Upper lobe of right lung (tissue), 1 donor: ENCODE data around the gene SLC9A3. TPM values are rescaled to one million over a fixed set of nuclear protein-coding genes. Genes with fewer than 3 reads are reported as not detected.

Experiments used
- ATAC-seq: fragments of 200-7000 bp; cut with Tn5 transposase; one replicate; pipeline ENCODE4 v1.9.1; 2020; ENCODE audit warnings: mild to moderate bottlenecking, moderate library complexity
- DNase-seq: peaks from one replicate; pipeline ENCODE4 v3.0.0-alpha.2; 2020
- H3K27ac ChIP-seq: fragments of 200-600 bp; one replicate; pipeline ENCODE4 v1.8.0; 2022
- H3K27me3 ChIP-seq: fragments of 200-600 bp; one replicate; pipeline ENCODE4 v1.8.0; 2022; ENCODE audit warnings: mild to moderate bottlenecking
- H3K36me3 ChIP-seq: fragments of 200-600 bp; one replicate; pipeline ENCODE4 v1.8.0; 2022
- H3K4me1 ChIP-seq: fragments of 200-600 bp; one replicate; pipeline ENCODE4 v1.8.0; 2022
- H3K4me3 ChIP-seq: fragments of 200-600 bp; one replicate; pipeline ENCODE4 v1.8.0; 2022; ENCODE audit warnings: mild to moderate bottlenecking
- H3K9me3 ChIP-seq: fragments of 200-600 bp; one replicate; pipeline ENCODE4 v1.8.0; 2022
- intact Hi-C: fragments of 100-400 bp; cut with DNase I; formaldehyde crosslinking; loops from one replicate; pipeline ENCODE4 v1.11.0; 2022
- total RNA-seq: library from RNA; stranded (reverse); fragmentation: NEBNext Ultra II Directional; extraction: Animal tissue kit (Norgen Biotek cat#: 25700); gene quantifications from one replicate; pipeline ENCODE4 v1.2.1, GENCODE V29; 2021
- TF ChIP-seq, protein P1 (sequence below): fragments of 200-600 bp; IDR thresholded peaks from one replicate; pipeline ENCODE4 v1.8.0; 2022; ENCODE audit warnings: antibody characterized with exemption
- donor health status: DM: no; HTN: yes; CAD: no; lungs with severe emphysema.

SLC9A3 gene
- total RNA-seq, 1 donor from 2014 or later: 1.0 TPM

DNA sequence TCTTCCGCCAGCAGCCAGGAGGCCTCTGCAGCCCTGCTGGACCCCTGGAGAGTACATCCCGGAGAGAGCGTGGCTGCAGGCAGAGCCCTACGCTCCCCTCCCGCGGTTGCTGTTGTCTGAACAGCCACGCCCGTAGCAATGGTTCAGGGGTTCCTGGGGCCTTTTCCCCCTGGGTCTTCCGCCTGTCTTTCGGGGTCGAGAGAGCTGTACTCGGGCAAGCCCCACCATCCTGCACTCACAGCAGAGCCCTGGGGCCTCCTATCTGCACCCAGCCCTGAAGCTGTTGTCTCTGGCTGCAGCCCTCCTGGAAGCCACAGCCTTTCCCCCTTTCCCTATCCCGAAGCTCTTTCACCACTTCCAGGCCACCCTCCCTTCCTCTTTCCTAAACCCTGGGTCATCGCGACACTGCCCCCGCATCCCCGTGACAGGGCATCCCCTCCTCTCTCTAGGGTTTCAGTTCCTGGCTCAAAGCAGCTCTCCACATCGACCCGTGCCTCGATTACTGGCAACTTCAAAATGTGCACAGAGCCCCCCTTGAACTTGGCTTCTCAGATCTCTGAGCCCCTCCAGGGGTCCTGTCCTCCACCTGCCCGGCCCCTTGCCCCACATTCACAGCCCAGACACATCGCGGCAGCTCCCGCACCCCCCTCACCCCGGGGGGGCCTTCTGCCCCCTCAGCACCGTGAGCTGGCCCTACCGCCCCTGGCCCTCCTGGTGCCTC, 44.0 kb upstream of the SLC9A3 start:
- H3K36me3 ChIP-seq: no peaks in the 10 kb centered on the region
- TF ChIP-seq, protein P1, sequence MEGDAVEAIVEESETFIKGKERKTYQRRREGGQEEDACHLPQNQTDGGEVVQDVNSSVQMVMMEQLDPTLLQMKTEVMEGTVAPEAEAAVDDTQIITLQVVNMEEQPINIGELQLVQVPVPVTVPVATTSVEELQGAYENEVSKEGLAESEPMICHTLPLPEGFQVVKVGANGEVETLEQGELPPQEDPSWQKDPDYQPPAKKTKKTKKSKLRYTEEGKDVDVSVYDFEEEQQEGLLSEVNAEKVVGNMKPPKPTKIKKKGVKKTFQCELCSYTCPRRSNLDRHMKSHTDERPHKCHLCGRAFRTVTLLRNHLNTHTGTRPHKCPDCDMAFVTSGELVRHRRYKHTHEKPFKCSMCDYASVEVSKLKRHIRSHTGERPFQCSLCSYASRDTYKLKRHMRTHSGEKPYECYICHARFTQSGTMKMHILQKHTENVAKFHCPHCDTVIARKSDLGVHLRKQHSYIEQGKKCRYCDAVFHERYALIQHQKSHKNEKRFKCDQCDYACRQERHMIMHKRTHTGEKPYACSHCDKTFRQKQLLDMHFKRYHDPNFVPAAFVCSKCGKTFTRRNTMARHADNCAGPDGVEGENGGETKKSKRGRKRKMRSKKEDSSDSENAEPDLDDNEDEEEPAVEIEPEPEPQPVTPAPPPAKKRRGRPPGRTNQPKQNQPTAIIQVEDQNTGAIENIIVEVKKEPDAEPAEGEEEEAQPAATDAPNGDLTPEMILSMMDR: no peak
- peak; percentile 21 for ATAC-seq
- no peak for DNase-seq
- intact Hi-C loops: no loop called here
- no peak overlapping the region for H3K27ac ChIP-seq
- no peaks in the 10 kb centered on the region for H3K9me3 ChIP-seq
- no peaks in the 10 kb centered on the region for H3K4me1 ChIP-seq
- peaks cover 58% of the 10 kb centered on the region for H3K27me3 ChIP-seq
- H3K4me3 ChIP-seq: no peak overlapping the region

DNA sequence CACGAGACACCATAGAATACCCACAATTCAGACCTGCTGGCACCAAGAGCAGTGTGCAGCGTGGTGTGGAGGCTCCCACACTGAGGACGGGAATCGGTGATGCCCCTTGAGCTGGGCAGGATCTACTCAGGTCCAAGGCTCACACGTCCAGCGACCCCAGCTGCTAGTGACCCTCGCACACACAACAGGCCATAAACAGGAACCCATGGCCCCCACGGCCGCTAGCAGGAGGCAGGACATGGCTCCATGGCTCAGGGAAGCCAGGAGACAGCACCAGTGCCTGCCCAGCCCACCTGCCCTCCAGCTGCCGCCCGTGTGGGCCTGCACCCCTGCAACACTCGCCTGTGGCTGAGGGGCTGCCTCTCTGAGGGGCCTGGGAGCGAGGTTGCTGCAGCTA, 43.4 kb upstream of the SLC9A3 start:
- intact Hi-C loops: no loop called here
- TF ChIP-seq, protein P1: no peak
- H3K36me3 ChIP-seq: no peaks in the 10 kb centered on the region
- DNase-seq (no peak), ATAC-seq (peak; percentile 10)
- H3K9me3 ChIP-seq: no peaks in the 10 kb centered on the region
- no peak overlapping the region for H3K27ac ChIP-seq
- peaks cover 58% of the 10 kb centered on the region for H3K27me3 ChIP-seq
- H3K4me1 ChIP-seq: no peaks in the 10 kb centered on the region
- no peak overlapping the region for H3K4me3 ChIP-seq

DNA sequence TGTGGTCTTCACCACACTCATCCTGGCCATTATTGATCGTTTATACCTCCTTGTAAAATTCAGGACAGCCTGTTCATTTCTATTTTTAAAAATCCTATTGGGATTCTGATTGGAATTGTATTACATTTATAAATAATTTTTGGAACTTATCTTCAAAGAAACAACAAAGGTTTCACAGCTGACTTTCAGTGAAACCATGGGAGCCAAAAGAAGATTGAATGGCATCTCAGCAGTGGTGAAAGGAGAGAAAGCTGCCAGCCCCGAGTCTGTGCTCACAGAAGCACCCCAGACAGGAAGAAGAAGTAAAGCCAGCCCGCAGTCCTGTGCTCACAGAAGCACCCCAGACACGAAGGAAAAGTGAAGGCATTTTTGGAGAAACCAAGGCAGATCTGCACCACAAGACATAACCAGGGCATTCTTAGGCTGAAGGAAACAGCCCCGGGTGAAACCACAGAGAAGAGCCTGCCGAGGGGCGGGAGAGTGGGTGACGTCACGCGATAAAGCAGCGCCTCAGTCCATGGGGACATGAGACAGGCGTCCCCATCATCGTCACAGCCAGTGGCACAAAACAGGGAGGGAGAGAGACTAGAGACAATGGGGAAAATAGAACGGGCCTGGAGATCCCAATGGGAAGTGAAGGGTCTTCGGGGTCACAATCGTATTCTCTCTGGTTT, 42.5 kb upstream of the SLC9A3 start:
- DNase-seq (no peak), ATAC-seq (no peak)
- H3K36me3 ChIP-seq: no peaks in the 10 kb centered on the region
- peaks cover 54% of the 10 kb centered on the region for H3K27me3 ChIP-seq
- intact Hi-C loops: no loop called here
- no peak overlapping the region for H3K4me3 ChIP-seq
- TF ChIP-seq, protein P1: no peak
- H3K9me3 ChIP-seq: no peaks in the 10 kb centered on the region
- no peak overlapping the region for H3K27ac ChIP-seq
- H3K4me1 ChIP-seq: no peaks in the 10 kb centered on the region

DNA sequence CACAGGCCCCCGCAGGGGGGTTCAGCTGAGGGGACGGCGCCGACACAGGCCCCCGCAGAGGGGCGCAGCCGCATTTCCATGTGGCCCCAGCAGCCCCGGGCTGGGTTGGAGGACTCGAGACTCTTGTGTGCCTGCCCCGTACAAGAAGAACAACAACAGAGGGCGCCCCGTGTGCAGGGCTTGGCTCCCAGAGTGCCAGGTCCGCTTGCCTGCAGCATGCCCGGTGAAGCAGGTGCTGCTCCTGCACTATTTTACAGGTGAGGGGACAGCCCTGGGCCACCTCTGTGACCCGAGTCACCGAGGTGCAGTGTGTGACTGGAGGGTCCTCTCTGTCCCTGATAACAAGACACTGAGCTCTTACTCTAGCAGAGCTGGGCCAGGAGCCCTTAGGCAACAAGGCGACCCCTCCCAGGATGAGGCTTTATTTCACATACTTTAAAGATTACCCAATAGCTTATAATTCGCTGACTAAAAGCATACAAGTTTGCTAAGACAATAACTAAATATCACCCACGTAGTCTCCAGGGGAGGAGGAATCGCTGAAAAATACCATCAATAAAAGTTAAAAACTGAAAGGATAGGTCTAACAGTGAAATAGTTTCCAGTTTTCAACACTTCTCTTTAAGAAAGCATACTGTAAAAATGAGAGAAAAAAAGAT, 41.7 kb upstream of the SLC9A3 start:
- peak; percentile 52 for ATAC-seq
- H3K9me3 ChIP-seq: no peaks in the 10 kb centered on the region
- intact Hi-C loops: no loop called here
- no peak overlapping the region for H3K27ac ChIP-seq
- TF ChIP-seq, protein P1: no peak
- H3K4me1 ChIP-seq: no peaks in the 10 kb centered on the region
- no peaks in the 10 kb centered on the region for H3K36me3 ChIP-seq
- H3K27me3 ChIP-seq: peaks cover 52% of the 10 kb centered on the region
- H3K4me3 ChIP-seq: no peak overlapping the region
- no peak for DNase-seq

DNA sequence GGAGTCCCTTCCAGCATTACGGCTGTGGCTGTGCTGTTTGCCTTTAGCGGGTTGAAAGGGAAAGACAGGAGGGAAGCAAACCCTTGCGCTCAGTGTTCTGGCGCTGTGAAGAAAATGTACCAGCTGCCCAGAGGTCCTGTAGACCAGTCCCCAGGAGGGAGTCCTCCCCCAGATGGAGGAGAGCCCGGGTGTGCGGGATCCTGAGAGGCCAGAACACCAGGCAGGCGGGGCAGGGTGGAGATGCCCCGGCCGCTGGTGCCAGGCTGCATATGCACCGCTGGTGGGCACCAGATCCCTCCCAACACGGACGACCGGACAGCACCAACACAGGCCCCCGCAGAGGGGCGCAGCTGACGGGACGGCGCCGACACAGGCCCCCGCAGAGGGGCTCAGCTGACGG, 37.2 kb upstream of the SLC9A3 start:
- TF ChIP-seq, protein P1: no peak
- Histone ChIP-seq H3K9me3 (no peaks in the 10 kb centered on the region), H3K36me3 (no peaks in the 10 kb centered on the region), H3K4me3 (no peak overlapping the region), H3K27ac (no peak overlapping the region), H3K4me1 (no peaks in the 10 kb centered on the region), H3K27me3 (peaks cover 24% of the 10 kb centered on the region)
- ATAC-seq (no peak), DNase-seq (no peak)
- intact Hi-C loops: no loop called here
